Right kidney (tissue), 1 donor: ENCODE data around the gene SFTPA1.
"Not testable (repeated sequence)": the region's sequence is repeated elsewhere in the genome, so short reads cannot be mapped to it uniquely, and the experiment has no call there.

Experiments
- DNase-seq: peaks from one replicate; pipeline ENCODE4 v3.0.0-alpha.2; 2016

The SFTPA1 gene

GRCh38 chr10:79611193-79611976, 646 bp downstream of the SFTPA1 start:
- not testable (repeated sequence) for DNase-seq

DNA sequence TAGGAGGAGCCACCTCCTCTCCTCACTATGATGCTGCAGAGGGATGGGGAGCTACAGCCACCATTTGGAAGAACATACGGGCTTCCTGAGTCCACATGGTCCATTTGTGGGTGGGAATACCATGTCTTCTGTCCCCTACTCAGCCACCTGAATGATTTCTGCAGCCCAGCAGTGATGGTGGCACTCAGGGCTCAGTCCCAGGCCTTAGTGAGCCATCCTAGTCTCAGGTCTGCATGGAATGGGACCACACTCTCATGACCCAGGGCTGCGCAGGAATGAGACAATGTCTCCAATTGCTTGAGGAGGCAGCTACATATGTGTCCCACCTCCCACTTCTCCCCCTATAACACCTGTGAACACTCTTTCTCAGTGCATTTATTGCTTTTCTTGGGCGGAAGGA, 4.8 kb downstream of the SFTPA1 start:
- DNase-seq, result no peak

- no peak for DNase-seq
Measured at GRCh38 chr10:79616164-79616563, 5.4 kb downstream of the SFTPA1 start.

GRCh38 chr10:79623663-79624062, 12.9 kb downstream of the SFTPA1 start:
- DNase-seq, result not testable (repeated sequence)

DNA sequence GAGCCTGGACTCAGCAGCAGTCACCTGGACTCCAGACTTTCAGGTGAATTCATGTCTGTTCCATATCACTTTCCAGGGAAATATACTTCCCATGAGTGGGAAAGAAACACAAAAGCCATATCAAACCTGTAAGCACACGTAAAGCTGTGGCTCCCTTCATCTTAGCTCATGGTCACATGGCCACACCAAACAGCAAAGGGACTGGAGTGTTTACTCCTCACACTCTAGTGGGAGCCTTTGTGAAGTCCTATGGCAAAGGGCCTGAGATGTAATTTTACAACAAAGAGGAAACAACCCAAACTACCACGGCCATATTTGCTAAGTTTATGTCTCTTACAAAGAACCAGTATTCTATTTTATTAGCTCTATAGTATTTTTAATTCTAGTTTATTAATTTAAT, 16.3 kb downstream of the SFTPA1 start:
- DNase-seq, result no peak

DNA sequence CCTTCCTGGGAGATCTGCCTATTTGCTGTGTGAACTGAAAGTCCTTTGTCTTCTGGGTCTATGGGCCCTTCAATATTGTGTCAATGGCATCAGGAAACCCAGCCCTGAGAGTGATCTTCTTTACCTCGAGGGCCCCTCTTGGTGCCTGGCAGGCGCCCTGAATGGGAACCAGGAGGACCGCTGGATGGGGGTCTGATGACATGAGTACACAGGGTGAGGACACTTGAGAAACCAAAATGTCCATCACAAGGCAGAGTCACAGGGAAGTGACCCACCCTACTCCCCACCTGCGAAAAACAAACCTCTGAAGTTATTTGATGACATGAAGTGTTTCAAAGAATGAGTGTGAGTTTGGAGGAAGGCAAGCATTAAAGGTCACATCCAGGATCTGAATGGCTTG, 17.3 kb downstream of the SFTPA1 start:
- DNase-seq, result no peak

DNA sequence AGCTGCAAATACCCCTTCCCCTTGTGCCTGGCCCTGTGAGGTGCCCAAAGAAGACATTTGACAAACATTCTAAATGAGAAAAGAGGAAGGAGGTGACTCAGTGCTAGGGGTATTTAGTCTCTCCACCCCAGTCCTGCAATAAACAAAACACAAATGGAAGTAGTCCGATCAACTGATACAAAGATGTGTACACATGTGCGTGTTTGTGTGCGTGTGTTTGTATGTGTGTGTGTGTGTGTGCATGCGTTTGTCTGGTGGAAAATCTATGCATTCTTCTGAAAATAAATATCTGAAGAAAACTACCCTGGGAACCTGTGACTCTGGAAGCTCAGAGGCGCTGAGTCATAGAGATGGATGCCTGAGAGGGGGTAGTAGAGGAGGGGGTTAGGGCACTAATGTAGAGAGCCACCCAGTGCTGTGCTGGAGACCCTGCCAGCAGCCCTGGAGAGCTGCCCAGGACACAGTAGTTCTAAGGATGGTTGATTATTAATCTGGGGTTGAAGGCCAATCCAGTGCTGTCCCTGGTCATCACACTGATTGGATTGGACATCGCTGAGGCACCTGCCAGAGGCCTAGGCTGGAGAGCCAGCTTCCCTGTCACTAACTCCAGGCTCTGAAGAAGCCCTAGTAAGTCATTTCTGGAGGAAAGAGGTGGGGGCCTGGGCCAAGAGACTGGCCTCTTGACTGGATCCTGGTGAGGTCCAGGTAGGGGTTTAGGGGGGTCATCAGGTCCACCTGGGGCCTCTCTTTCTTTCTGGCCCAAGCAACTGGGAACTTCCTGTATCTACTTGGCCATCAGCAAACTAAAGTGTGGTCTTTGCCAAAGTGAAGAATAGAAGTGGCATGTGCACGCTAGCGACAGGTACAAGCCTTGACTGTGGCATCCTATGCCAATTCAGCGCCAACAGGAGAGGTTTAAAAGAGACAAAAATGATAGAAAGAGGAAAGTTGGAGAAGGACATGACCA, 18.5 kb downstream of the SFTPA1 start:
- no peak for DNase-seq

GRCh38 chr10:79629955-79630327, 19.2 kb downstream of the SFTPA1 start:
- DNase-seq, result no peak

DNA sequence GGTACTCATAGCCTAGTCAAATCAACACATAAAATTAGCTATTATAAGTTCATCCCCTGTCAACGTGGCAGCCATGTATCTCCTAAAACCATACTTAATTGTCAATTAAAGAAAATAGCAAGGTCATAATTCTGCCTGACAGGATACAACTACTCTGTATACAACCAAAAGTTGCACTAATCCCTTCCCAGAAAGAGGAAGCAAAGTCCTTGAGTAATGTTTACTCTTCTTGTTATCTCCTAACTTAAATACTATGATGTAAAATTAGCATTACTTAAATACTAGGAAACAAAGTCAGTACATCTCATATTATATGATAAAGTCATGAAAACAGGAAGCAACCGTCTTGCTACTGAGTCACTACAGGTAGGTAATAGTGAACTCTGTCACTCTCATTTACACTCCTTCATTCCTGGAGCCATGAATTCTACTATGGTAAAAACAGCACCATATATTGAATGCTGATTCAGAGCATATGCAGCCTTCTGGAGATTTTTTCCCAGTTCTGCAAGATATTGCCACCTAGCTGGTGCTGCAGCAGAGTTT, 26.0 kb downstream of the SFTPA1 start:
- DNase-seq, result not testable (repeated sequence)

- no peak for DNase-seq
Measured at GRCh38 chr10:79638318-79638717, 27.6 kb downstream of the SFTPA1 start.

- not testable (repeated sequence) for DNase-seq
Measured at GRCh38 chr10:79652695-79653094, 42.0 kb downstream of the SFTPA1 start.

- not testable (repeated sequence) for DNase-seq
Measured at GRCh38 chr10:79663287-79663686, 52.5 kb downstream of the SFTPA1 start.

- DNase-seq, result not testable (repeated sequence)
Measured at GRCh38 chr10:79664686-79665085, 53.9 kb downstream of the SFTPA1 start.
